ENCODE data around the gene IBA57.
"Not testable (repeated sequence)": the region's sequence is repeated elsewhere in the genome, so short reads cannot be mapped to it uniquely, and the experiment has no call there.

IBA57 gene

GRCh38 chr1:228173528-228174481, 8.2 kb downstream of the IBA57 start:
- peak; percentile 16 for DNase-seq

DNA sequence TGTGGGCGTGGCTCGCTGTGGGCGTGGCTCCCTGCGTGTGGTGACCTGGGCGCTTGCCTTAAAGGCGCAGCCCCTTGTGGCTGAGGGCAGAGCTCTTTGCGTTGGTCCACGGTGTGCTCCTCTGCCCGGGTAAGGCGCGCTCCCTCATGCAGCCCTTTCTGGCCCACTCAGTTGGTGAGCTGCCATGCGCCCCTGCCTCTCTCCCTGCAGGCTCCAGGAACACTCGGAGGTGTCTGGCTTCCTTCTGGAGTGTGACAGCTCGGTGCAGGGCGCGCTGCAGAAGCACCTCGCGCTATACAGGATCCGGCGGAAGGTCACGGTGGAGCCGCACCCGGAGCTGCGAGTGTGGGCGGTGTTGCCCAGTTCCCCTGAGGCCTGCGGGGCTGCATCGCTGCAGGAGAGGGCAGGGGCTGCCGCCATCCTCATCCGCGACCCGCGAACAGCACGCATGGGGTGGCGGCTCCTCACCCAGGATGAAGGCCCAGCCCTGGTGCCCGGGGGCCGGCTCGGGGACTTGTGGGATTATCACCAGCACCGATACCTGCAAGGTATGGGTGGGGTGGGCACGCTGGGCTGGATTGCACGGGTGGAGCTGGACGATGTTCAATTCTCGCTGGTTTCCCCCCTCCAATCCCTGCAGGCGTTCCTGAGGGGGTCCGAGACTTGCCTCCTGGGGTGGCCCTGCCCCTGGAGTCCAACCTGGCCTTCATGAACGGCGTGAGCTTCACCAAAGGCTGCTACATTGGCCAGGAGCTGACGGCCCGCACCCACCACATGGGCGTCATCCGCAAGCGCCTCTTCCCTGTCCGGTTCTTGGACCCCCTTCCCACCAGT, 9.1 kb downstream of the IBA57 start:
- peak; percentile 25 for DNase-seq

- DNase-seq: no peak
These were observed 9.9 kb downstream of the IBA57 start for GRCh38 chr1:228175316-228176023.

- no peak for DNase-seq
These were observed 10.4 kb downstream of the IBA57 start for GRCh38 chr1:228176024-228176395.

DNA sequence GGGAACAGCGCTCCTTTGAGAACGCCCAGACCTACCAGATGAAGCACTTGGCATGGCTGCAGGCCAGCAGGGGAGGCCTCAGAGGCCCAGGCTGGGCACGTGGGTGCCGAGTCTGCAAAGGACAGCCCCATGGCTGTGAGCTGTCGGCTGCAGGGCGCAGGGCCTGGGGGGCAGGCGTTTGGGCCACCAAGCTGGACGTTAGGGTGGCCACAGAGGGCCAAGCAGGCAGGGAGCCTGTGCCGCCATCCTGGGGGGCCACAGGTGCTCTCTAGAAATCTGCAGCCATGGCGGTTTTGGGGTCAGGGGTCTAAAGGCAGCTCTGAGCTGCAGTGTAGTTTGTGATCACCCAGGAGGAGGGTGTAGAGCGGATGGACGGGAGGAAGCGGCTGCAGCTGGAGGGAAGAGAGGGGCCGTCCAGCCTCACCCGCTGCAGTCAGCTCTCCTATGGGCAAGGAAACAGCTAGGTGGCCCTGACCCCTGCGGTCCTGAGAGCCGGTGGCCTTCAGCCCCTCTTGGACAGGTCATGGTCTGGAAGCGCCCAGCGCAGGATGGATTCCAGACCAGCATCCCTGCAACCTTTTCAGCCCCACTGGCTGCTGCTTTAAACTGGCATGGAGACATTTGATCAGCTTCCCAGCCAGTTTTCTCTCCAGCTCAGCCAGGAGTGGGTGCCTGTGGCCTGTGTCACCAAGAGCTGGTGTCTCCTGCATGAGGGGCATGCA, 11.0 kb downstream of the IBA57 start:
- no peak for DNase-seq

DNA sequence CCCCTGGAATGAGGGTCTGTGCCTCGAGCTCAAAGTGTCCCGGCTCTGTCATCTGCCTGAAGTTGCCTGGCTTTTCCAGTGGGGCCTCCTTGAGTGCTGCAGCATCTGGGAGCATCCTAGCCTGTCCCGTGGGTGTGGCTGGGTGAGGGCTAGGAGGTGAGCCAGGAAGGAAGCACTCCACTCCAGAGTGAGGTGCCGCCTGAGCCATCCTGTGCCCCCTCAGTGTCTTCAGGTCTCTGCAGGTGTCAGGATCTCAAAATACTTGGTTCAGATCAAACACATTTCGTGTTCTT, 11.5 kb downstream of the IBA57 start:
- DNase-seq: no peak

- DNase-seq: no peak
These were observed 12.4 kb downstream of the IBA57 start for GRCh38 chr1:228177721-228178710.

- no peak for DNase-seq
These were observed 13.4 kb downstream of the IBA57 start for GRCh38 chr1:228178737-228179684.

GRCh38 chr1:228180271-228180958, 14.8 kb downstream of the IBA57 start:
- no peak for DNase-seq

GRCh38 chr1:228180959-228181644, 15.5 kb downstream of the IBA57 start:
- DNase-seq: no peak

- no peak for DNase-seq
These were observed 16.0 kb downstream of the IBA57 start for GRCh38 chr1:228181645-228182034.

GRCh38 chr1:228182296-228183030, 16.9 kb downstream of the IBA57 start:
- DNase-seq: no peak

DNA sequence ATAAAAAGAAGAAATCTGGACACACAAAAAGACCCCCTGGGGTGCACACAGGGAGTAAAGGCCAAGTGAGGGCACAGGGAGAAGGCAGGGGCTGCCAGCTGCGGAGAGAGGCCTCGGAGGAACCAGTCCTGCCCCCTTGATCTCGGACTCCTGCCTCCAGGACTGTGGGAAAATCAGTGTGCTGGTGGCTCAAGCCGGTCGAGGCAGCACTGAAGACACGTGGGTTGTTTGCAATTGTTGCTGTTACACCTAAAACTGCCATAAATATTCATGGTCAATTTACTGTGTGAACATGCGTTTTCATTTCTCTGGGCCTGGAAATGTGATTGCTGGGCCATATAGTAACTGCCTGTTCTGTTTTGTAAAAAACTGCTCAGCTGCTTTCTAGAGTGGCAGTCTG, 18.5 kb downstream of the IBA57 start:
- no peak for DNase-seq

DNA sequence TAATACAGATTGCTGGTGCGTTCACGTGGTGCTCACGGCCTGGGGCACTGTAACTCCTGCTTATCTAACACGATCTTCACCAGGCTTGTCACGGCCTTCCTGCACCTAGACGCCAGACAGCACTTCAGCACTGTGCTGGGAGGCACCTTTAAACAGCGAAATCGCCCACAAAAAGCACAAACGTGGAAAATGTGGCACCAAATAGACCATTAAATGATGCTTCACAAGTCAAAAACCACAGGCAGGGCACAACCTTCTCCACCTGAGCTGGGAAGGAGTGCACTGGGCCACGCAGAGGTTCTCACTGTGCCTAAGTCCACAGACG, 20.0 kb downstream of the IBA57 start:
- peak; percentile 61 for DNase-seq

DNA sequence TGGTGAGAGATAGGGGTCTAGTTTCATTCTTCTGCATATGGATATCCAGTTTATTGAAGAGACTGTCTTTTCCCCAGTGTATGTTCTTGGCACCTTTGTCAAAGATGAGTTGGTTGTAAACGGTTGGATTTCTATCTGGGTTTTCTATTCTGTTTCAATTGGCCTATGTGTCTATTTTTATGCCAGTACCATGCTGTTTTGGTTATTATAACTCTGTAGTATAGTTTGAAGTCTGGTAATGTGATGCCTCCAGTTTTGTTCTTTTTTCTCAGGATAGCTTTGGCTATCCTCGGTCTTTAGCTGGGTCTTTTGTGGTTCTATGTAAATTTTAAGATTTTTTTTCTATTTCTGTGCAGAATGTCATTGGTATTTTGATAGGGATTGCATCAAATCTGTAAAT, 22.6 kb downstream of the IBA57 start:
- DNase-seq: not testable (repeated sequence)

DNA sequence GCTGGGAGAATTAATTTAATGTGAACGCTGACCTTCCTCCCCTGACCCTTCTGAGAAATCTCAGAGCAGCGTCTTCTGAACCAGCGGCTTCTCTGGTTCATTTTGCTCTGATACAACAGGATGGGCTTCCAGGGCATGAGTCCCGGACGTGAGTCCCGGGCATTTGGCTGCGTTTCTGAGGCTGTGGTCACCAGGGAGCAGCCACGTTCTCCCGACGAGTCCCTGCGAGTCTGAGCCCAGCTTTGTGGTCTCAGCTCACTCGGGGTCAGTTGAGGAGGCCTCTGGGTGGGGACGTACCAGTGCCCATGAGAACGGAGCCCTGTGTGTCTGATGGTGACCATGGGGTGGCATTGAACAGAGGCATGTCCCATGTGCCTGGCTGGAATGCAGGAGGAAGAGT, 24.6 kb downstream of the IBA57 start:
- no peak for DNase-seq

GRCh38 chr1:228190778-228191177, 25.2 kb downstream of the IBA57 start:
- DNase-seq: no peak

- no peak for DNase-seq
These were observed 28.8 kb downstream of the IBA57 start for GRCh38 chr1:228194436-228194835.

Measured in CD4-positive, alpha-beta T cell treated with Interleukin-4 for 4 hours (primary cell).